Activated T-helper 1 cell treated with anti-CD3 and anti-CD28 coated beads, Interleukin-12 subunit alpha, Interleukin-12 subunit beta, Interleukin-2, Interleukin-4 antibody, amounts not matched to agents 30 ng/mL and 10 ng/mL and 1 ng/mL, durations not matched to agents 14 hours and 24 hours and 36 hours (primary cell): Measurements from ENCODE around the gene PHC2. TPM values are rescaled to one million over a fixed set of nuclear protein-coding genes. Genes with fewer than 3 reads are reported as not detected.

Experiments
- DNase-seq: peaks from one replicate; pipeline ENCODE4 v3.0.0; 2021; ENCODE audit warnings: low spot score
- H3K27ac Mint-ChIP-seq: one replicate; pipeline ENCODE4 v1.8.0; 2021; ENCODE audit warnings: mild to moderate bottlenecking, mixed read lengths
- H3K27me3 Mint-ChIP-seq: one replicate; pipeline ENCODE4 v1.8.0; 2022; ENCODE audit warnings: mild to moderate bottlenecking, moderate library complexity, mixed read lengths; ENCODE audit not compliant: insufficient read depth
- H3K36me3 Mint-ChIP-seq: one replicate; pipeline ENCODE4 v1.8.0; 2021; ENCODE audit warnings: low read depth, mixed read lengths
- H3K4me1 Mint-ChIP-seq: one replicate; pipeline ENCODE4 v1.8.0; 2021; ENCODE audit warnings: low read depth, mixed read lengths
- H3K4me3 Mint-ChIP-seq: one replicate; pipeline ENCODE4 v1.8.0; 2021; ENCODE audit warnings: mild to moderate bottlenecking, moderate library complexity, mixed read lengths
- H3K9me3 Mint-ChIP-seq: one replicate; pipeline ENCODE4 v1.8.0; 2021; ENCODE audit warnings: mixed read lengths
- intact Hi-C: fragments of 100-400 bp; cut with micrococcal nuclease; formaldehyde crosslinking; loops from one replicate; pipeline ENCODE4 v1.15.1; 2024
- total RNA-seq: library from RNA; stranded (reverse); gene quantifications from 2 replicates; pipeline ENCODE4 v1.2.3, GENCODE V29; 2022

PHC2 gene
- total RNA-seq, 1 donor from 2014 or later: 36.7 TPM

DNA sequence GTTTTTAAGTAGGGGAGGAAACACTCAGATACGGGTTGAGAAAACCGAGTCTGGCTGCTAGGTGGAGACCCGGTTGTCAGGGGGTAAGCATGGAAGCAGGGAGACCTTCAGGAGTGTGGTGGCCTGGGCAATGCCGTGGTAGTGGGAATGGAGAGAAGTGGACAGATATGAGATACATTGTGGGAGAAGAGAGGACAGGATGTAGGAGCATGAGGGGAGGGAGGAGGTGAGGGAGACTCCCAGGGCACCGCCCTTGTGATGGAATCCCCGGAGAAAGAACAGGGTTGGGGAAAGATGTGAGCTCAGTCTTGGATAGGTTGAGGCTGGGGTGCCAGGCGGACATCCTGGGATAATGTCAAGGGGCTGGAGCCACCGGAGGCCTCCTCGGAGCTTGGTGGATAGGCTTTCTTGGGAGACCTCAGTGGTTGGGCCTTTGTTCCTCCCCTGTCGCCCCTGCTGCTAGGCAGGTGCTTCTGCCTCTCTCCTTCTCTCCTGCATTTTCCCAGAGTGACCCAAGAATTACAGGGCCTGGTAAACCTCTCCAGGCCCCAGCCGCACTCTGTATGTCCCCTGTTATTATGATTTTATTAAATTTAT lies 153.3 kb downstream of the PHC2 start:
- no peaks in the 10 kb centered on the region for H3K27me3 Mint-ChIP-seq
- peaks cover 16% of the 10 kb centered on the region for H3K36me3 Mint-ChIP-seq

DNA sequence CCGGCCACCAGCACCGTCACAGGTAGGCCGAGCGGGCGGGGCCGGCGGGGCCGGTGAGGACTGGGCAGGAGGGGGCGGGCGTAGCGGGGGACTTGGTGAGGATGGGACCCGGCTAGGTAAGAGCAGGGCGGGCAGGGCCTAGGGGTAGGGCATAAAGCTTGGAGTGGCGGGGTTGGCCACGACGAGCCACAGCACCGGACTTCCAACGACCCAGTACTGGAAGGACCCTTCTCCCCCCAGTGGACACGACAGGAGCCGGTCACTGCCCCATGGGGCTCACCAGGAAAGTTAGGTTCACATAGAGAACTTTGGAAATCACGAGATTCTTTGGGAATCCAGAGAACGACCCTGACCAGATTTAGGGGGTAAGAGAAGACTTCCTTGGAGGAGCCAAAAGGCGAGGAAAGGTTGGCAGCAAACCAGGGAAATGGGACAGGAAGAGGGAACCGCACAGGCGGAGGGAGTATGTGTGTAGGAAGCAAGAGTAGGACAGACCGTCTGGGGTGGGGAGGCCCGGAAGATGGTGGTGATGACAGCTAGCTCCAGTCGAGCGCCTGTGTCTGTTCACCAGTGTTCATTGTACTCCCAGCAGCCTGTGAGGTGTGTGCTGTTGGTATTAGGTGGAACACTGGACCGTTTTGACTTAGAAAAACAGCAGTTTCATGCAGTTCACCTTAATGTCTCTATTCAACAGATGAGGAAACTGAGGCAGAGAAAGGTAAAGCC lies 154.2 kb downstream of the PHC2 start:
- Mint-ChIP-seq H3K27ac (no peak overlapping the region), H3K4me1 (peaks cover 14% of the 10 kb centered on the region), H3K4me3 (no peak overlapping the region), H3K9me3 (no peaks in the 10 kb centered on the region), H3K27me3 (no peaks in the 10 kb centered on the region), H3K36me3 (peaks cover 10% of the 10 kb centered on the region)
- intact Hi-C loops: no loop called here
- no peak for DNase-seq

More for the DNA sequence above, 153.3 kb downstream of the PHC2 start:
- intact Hi-C loops: no loop called here
- Mint-ChIP-seq H3K4me3 (no peak overlapping the region), H3K27ac (no peak overlapping the region), H3K9me3 (no peaks in the 10 kb centered on the region), H3K4me1 (peaks cover 13% of the 10 kb centered on the region)
- no peak for DNase-seq

DNA sequence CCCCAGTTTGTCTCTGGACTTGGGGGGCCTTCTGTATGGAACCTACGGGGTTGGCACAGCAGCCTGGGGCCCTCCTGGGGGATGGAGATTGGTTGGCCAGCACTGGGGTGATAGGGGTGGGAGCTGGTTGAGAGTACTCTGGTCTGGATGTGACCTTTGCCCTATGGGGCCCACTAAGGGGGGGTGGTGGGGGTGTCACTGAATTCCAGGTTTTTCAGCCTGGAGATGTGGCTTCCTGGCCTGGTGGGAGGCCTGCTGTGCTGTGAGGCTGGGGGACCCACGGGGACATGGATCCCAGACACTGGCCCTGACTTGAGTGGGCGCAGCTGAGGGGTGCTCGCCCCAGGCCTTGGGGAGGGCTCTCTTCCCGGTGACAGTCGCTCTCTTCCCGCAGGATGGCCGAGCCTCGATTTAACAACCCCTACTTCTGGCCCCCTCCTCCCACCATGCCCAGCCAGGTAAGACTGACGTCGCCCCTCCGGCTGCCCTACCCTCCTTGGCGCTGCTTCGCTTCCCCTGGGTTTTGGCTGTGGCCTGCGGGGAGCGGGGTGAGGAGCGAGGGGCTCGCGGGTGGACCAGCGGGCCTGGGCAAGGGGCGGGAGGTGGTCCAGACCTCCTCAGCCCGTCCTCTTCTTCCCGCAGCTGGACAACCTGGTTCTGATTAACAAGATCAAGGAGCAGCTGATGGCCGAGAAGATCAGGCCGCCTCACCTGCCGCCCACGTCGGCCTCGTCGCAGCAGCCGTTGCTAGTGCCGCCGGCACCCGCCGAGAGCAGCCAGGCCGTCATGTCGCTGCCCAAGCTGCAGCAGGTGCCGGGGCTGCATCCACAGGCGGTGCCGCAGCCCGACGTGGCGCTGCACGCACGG lies 155.0 kb downstream of the PHC2 start:
- Mint-ChIP-seq H3K36me3 (peaks cover 9% of the 10 kb centered on the region), H3K9me3 (no peaks in the 10 kb centered on the region), H3K27me3 (no peaks in the 10 kb centered on the region), H3K4me3 (no peak overlapping the region), H3K27ac (no peak overlapping the region), H3K4me1 (peaks cover 14% of the 10 kb centered on the region)
- DNase-seq: no peak
- intact Hi-C loops: no loop called here

DNA sequence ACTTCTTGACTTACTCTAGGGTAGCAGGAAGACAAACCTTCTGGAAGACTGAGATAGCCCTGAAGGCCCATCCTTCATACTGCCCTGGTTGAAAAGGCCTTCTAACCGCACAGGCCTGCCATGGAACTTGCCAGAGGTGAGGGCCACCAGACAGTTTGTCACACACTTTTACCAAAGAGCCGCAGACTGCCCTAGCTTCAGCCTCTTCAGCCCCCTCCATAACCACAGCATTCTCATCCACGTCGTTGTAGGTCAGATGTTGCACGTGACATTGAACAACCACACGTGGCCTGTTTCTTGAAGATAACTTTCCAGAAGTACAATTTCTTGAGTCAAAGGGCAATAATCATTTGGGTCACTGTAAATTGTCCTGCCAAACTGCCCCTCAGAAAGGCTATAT lies 155.7 kb downstream of the PHC2 start:
- Mint-ChIP-seq H3K27ac (no peak overlapping the region), H3K36me3 (peaks cover 9% of the 10 kb centered on the region), H3K4me3 (no peak overlapping the region), H3K4me1 (peaks cover 14% of the 10 kb centered on the region), H3K9me3 (no peaks in the 10 kb centered on the region), H3K27me3 (no peaks in the 10 kb centered on the region)
- intact Hi-C loops: no loop called here
- no peak for DNase-seq

DNA sequence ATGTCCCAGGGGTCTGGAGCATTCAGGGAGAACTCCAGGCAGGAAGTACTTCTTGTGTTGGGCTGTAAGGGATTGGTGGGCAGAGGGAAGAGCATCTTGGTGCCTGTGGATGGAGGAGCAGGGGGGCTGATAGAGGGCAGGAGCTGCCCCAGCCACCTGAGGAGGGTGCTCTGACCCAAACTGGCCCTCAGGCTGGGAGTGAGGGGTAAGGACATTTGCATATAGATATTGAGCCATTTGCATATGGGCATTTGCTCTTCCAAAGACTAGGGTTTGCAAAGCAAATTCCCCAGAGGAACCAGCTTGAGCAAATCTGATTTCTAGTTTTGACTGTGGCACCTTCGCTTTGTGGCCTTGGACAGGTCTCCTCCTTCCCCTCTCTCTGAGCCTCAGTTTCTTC lies 156.4 kb downstream of the PHC2 start:
- no peaks in the 10 kb centered on the region for H3K9me3 Mint-ChIP-seq
- H3K4me1 Mint-ChIP-seq: peaks cover 14% of the 10 kb centered on the region
- intact Hi-C loops: no loop called here
- no peak overlapping the region for H3K27ac Mint-ChIP-seq
- H3K36me3 Mint-ChIP-seq: peaks cover 6% of the 10 kb centered on the region
- H3K27me3 Mint-ChIP-seq: no peaks in the 10 kb centered on the region
- DNase-seq: no peak
- H3K4me3 Mint-ChIP-seq: no peak overlapping the region

DNA sequence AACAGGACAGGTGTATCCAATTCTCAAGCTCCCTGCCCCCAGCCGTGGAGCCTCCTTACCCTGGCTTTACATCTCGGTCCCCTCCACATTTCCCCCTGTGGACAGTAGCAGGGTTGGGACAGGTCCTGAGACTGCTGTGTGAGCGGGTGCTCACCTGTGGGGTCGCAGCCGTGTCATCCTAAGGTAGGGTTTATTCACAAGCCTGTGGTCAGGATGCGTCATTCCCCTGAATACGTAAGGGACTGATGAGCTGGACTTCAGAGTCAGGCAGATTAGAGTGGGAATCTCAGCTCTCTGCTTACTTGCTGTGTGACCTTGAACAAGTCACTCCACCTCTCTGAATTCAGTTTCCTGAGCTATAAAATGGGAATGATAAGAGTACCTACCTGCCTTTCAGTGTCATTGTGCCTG lies 156.9 kb downstream of the PHC2 start:
- Mint-ChIP-seq H3K27ac (no peak overlapping the region), H3K4me1 (peaks cover 14% of the 10 kb centered on the region), H3K9me3 (no peaks in the 10 kb centered on the region), H3K27me3 (no peaks in the 10 kb centered on the region), H3K36me3 (peaks cover 6% of the 10 kb centered on the region), H3K4me3 (no peak overlapping the region)
- DNase-seq: no peak
- intact Hi-C loops: no loop called here

Other genes with a start within 250 kb of the PHC2 start
- gene TRIM62, start 249.1 kb downstream of the PHC2 start, total RNA-seq: 4.1 and 4.5 TPM in 2 replicates
- 13.8 and 14.6 TPM in 2 replicates for gene ZNF362, start 174.6 kb downstream of the PHC2 start, total RNA-seq
- gene A3GALT2, start 110.0 kb downstream of the PHC2 start, total RNA-seq: not detected in 2 replicates
- gene ZSCAN20, start 41.5 kb upstream of the PHC2 start, total RNA-seq: 2.5 and 2.8 TPM in 2 replicates